PFSK-1 (cell line): ENCODE results near the gene AUTS2.

Experiments used
- POLR2AphosphoS5 ChIP-seq: IDR thresholded peaks from 2 replicates; pipeline ENCODE4 v1.6.1; 2012; ENCODE audit warnings: low read depth, mild to moderate bottlenecking, control low read depth, low read length, moderate library complexity
- SIN3A ChIP-seq: IDR thresholded peaks from 2 replicates; pipeline ENCODE4 v1.6.1; 2012; ENCODE audit warnings: mild to moderate bottlenecking, low read length, moderate library complexity, borderline replicate concordance; ENCODE audit not compliant: insufficient read depth
- TF ChIP-seq, protein P1 (sequence below), 2 experiments: IDR thresholded peaks; 2 replicates each; pipeline versions ENCODE4 v1.6.1 to v1.8.0; 2011 to 2012; ENCODE audit warnings: low read depth in 2 of 2, low read length in 2 of 2, control low read depth in 1 of 2, inconsistent platforms in 1 of 2, mild to moderate bottlenecking in 1 of 2, moderate library complexity in 1 of 2; ENCODE audit not compliant: insufficient read depth in 1 of 2

DNA sequence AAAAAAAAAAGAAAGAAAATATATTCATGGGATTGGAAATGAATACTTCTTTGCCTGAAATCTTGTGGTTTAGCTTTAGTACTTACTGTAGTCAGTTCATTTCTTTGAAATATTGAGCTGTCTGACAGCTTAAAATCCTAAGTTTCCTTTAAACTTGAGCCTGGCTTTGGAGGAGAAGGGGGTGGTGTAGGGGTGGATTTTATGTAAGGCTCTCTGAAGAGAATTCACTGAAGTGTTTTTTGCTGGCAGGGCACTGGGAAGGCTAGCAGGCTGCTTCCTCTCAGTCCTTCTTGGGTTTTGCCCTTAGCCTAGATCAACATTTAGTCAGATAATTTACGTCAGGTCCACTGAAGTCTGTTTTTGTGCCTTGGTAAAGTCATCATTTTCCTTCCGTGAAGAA lies 516.5 kb downstream of the AUTS2 start:
- TF ChIP-seq, protein P1, sequence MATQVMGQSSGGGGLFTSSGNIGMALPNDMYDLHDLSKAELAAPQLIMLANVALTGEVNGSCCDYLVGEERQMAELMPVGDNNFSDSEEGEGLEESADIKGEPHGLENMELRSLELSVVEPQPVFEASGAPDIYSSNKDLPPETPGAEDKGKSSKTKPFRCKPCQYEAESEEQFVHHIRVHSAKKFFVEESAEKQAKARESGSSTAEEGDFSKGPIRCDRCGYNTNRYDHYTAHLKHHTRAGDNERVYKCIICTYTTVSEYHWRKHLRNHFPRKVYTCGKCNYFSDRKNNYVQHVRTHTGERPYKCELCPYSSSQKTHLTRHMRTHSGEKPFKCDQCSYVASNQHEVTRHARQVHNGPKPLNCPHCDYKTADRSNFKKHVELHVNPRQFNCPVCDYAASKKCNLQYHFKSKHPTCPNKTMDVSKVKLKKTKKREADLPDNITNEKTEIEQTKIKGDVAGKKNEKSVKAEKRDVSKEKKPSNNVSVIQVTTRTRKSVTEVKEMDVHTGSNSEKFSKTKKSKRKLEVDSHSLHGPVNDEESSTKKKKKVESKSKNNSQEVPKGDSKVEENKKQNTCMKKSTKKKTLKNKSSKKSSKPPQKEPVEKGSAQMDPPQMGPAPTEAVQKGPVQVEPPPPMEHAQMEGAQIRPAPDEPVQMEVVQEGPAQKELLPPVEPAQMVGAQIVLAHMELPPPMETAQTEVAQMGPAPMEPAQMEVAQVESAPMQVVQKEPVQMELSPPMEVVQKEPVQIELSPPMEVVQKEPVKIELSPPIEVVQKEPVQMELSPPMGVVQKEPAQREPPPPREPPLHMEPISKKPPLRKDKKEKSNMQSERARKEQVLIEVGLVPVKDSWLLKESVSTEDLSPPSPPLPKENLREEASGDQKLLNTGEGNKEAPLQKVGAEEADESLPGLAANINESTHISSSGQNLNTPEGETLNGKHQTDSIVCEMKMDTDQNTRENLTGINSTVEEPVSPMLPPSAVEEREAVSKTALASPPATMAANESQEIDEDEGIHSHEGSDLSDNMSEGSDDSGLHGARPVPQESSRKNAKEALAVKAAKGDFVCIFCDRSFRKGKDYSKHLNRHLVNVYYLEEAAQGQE (IDR thresholded peaks at IDR 0.05; ENCODE audit: insufficient read depth in 1 of 2, low read depth in 2 of 2, low read length in 2 of 2) = no peak
- no peak for TF ChIP-seq SIN3A
- no peak for TF ChIP-seq POLR2AphosphoS5
